PFSK-1 (cell line): Measurements from ENCODE around the gene LRBA.

Experiments
- FOXP2 ChIP-seq: optimal IDR thresholded peaks from 2 replicates; pipeline ENCODE3; 2011; ENCODE audit warnings: borderline replicate concordance, control low read depth, inconsistent platforms; ENCODE audit not compliant: insufficient read depth; ENCODE audit errors: extremely low read length, extremely low read depth
- POLR2AphosphoS5 ChIP-seq: IDR thresholded peaks from 2 replicates; pipeline ENCODE4 v1.6.1; 2012; ENCODE audit warnings: low read depth, mild to moderate bottlenecking, control low read depth, low read length, moderate library complexity
- REST ChIP-seq, 2 experiments: IDR thresholded peaks; 2 replicates each; pipeline versions ENCODE4 v1.6.1 to v1.8.0; 2011 to 2012; ENCODE audit warnings: low read depth in 2 of 2, low read length in 2 of 2, control low read depth in 1 of 2, inconsistent platforms in 1 of 2, mild to moderate bottlenecking in 1 of 2, moderate library complexity in 1 of 2; ENCODE audit not compliant: insufficient read depth in 1 of 2
- SIN3A ChIP-seq: IDR thresholded peaks from 2 replicates; pipeline ENCODE4 v1.6.1; 2012; ENCODE audit warnings: mild to moderate bottlenecking, low read length, moderate library complexity, borderline replicate concordance; ENCODE audit not compliant: insufficient read depth
- TAF1 ChIP-seq: IDR thresholded peaks from 2 replicates; pipeline ENCODE4 v1.6.1; 2012; ENCODE audit warnings: low read length, control low read depth, borderline replicate concordance; ENCODE audit not compliant: insufficient read depth

The LRBA gene

GRCh38 chr4:150874338-150875226 is 140.5 kb downstream of the LRBA start:
- TF ChIP-seq SIN3A = no peak
- no peak for TF ChIP-seq REST (IDR thresholded peaks at IDR 0.05; ENCODE audit: insufficient read depth in 1 of 2, low read depth in 2 of 2, low read length in 2 of 2)
- TF ChIP-seq POLR2AphosphoS5 = no peak
- TF ChIP-seq TAF1 = no peak
- no peak for TF ChIP-seq FOXP2

GRCh38 chr4:150867148-150867547 is 147.9 kb downstream of the LRBA start:
- TF ChIP-seq POLR2AphosphoS5 (no peak), TAF1 (no peak), SIN3A (no peak), FOXP2 (no peak), REST (IDR thresholded peaks at IDR 0.05; ENCODE audit: insufficient read depth in 1 of 2, low read depth in 2 of 2, low read length in 2 of 2) (no peak)

GRCh38 chr4:150863456-150863855 is 151.6 kb downstream of the LRBA start:
- no peak for TF ChIP-seq SIN3A
- TF ChIP-seq REST (IDR thresholded peaks at IDR 0.05; ENCODE audit: insufficient read depth in 1 of 2, low read depth in 2 of 2, low read length in 2 of 2) = no peak
- no peak for TF ChIP-seq TAF1
- TF ChIP-seq POLR2AphosphoS5 = no peak
- no peak for TF ChIP-seq FOXP2

GRCh38 chr4:150862829-150863228 is 152.3 kb downstream of the LRBA start:
- TF ChIP-seq FOXP2 (no peak), SIN3A (no peak), POLR2AphosphoS5 (no peak), TAF1 (no peak), REST (IDR thresholded peaks at IDR 0.05; ENCODE audit: insufficient read depth in 1 of 2, low read depth in 2 of 2, low read length in 2 of 2) (no peak)

- no peak for TF ChIP-seq SIN3A
- TF ChIP-seq REST (IDR thresholded peaks at IDR 0.05; ENCODE audit: insufficient read depth in 1 of 2, low read depth in 2 of 2, low read length in 2 of 2) = no peak
- TF ChIP-seq FOXP2 = no peak
- TF ChIP-seq POLR2AphosphoS5 = no peak
- TF ChIP-seq TAF1 = no peak
Measured at GRCh38 chr4:150859453-150859852, 155.6 kb downstream of the LRBA start.
